ENCODE results near the gene UBE4B.
A peak's percentile ranks its signal among the peaks of the same experiment; 100 is the strongest.

The UBE4B gene

GRCh38 chr1:10209905-10210810 is 177.4 kb downstream of the UBE4B start, which contains the start of gene KIF1B:
KIF1B (plus strand) TSS chr1:10210570; CDS start chr1:10232329, 21,759 bp downstream.
- peak within 1 kb of the TSS; percentile 81 for H3K9ac ChIP-seq (ENCODE audit: low read length)
- peak within 1 kb of the TSS; percentile 98 for H3K4me2 ChIP-seq (ENCODE audit: low read length)
- H3K36me3 ChIP-seq (replicated peaks; ENCODE audit: low read depth, low read length): no peaks in the 10 kb centered on the region
- no peaks in the 10 kb centered on the region for H4K20me1 ChIP-seq (ENCODE audit: insufficient read depth, low read length)
- TF ChIP-seq EZH2phosphoT487 (IDR thresholded peaks at IDR 0.05; ENCODE audit: low read depth) (no peak), CTCF (IDR thresholded peaks at IDR 0.05; ENCODE audit: low read depth, low read length) (peak; percentile 68)
- peaks cover 6% of the 10 kb centered on the region; the same call in 1 of the 2 replicates for H3K79me2 ChIP-seq (ENCODE audit: low read length)
- peak within 1 kb of the TSS; percentile 95 for H3K4me3 ChIP-seq (ENCODE audit: low read length)
- no peaks in the 10 kb centered on the region for H3K27me3 ChIP-seq (ENCODE audit: low read depth, low read length)
- no peaks in the 10 kb centered on the region for H3K9me3 ChIP-seq (ENCODE audit: insufficient read depth, low read length)
- no peak within 1 kb of the TSS for H3K27ac ChIP-seq (ENCODE audit: low read length)
- H2AFZ ChIP-seq (ENCODE audit: low read depth, low read length): peak within 1 kb of the TSS; percentile 100
- H3K4me1 ChIP-seq (ENCODE audit: low read length): peaks cover 10% of the 10 kb centered on the region

- H3K4me1 ChIP-seq (ENCODE audit: low read length): peaks cover 16% of the 10 kb centered on the region
- H2AFZ ChIP-seq (ENCODE audit: low read depth, low read length): 0 out of 2 replicates have a peak overlapping the region, but pooled peaks have one; percentile 54
- peak overlapping the region; percentile 53 for H3K9ac ChIP-seq (ENCODE audit: low read length)
- H3K9me3 ChIP-seq (ENCODE audit: insufficient read depth, low read length): no peaks in the 10 kb centered on the region
- no peak for TF ChIP-seq CTCF (IDR thresholded peaks at IDR 0.05; ENCODE audit: low read depth, low read length)
- TF ChIP-seq EZH2phosphoT487 (IDR thresholded peaks at IDR 0.05; ENCODE audit: low read depth): no peak
- H3K4me3 ChIP-seq (ENCODE audit: low read length): peak overlapping the region; percentile 95
- no peak overlapping the region for H3K27ac ChIP-seq (ENCODE audit: low read length)
- no peaks in the 10 kb centered on the region for H4K20me1 ChIP-seq (ENCODE audit: insufficient read depth, low read length)
- peak overlapping the region; percentile 98 for H3K4me2 ChIP-seq (ENCODE audit: low read length)
- H3K36me3 ChIP-seq (replicated peaks; ENCODE audit: low read depth, low read length): no peaks in the 10 kb centered on the region
- H3K79me2 ChIP-seq (ENCODE audit: low read length): peaks cover 6% of the 10 kb centered on the region; the same call in 1 of the 2 replicates
- H3K27me3 ChIP-seq (ENCODE audit: low read depth, low read length): no peaks in the 10 kb centered on the region
Observed at GRCh38 chr1:10210841-10211804, 178.4 kb downstream of the UBE4B start.

- Histone ChIP-seq H3K4me2 (ENCODE audit: low read length) (peak overlapping the region; percentile 98), H3K9me3 (ENCODE audit: insufficient read depth, low read length) (no peaks in the 10 kb centered on the region), H3K4me1 (ENCODE audit: low read length) (peaks cover 22% of the 10 kb centered on the region), H3K27ac (ENCODE audit: low read length) (no peak overlapping the region), H3K36me3 (replicated peaks; ENCODE audit: low read depth, low read length) (no peaks in the 10 kb centered on the region), H3K9ac (ENCODE audit: low read length) (no peak overlapping the region), H3K4me3 (ENCODE audit: low read length) (no peak overlapping the region; the same call in 1 of the 2 replicates), H2AFZ (ENCODE audit: low read depth, low read length) (no peak overlapping the region), H4K20me1 (ENCODE audit: insufficient read depth, low read length) (no peaks in the 10 kb centered on the region), H3K27me3 (ENCODE audit: low read depth, low read length) (no peaks in the 10 kb centered on the region), H3K79me2 (ENCODE audit: low read length) (peaks cover 6% of the 10 kb centered on the region; the same call in 1 of the 2 replicates)
- TF ChIP-seq CTCF (IDR thresholded peaks at IDR 0.05; ENCODE audit: low read depth, low read length) (no peak), EZH2phosphoT487 (IDR thresholded peaks at IDR 0.05; ENCODE audit: low read depth) (no peak)
Observed at GRCh38 chr1:10211805-10212410, 179.2 kb downstream of the UBE4B start.

Measured in OCI-LY3 (cell line).